A673 (cell line): ENCODE measurements around the gene MAGI1. TPM values are rescaled to one million over a fixed set of nuclear protein-coding genes. Genes with fewer than 3 reads are reported as not detected.

Experiments used
- BruUV-seq: library from RNA; stranded (reverse); fragments of 400-500 nt; replicated peaks from 2 replicates; lab custom pipeline; 2021; lab: Mats Ljungman, UMichigan
- CTCF ChIA-PET: fragments of 300-600 bp; sonication (Branson Sonifier 250); formaldehyde crosslinking; loops from one replicate; lab custom pipeline; 2022; ENCODE audit warnings: antibody characterized with exemption; lab: Charles Lee
- POLR2A ChIA-PET: fragments of 300-600 bp; sonication (Branson Sonifier 250); formaldehyde crosslinking; loops from one replicate; lab custom pipeline; 2022; ENCODE audit warnings: antibody characterized with exemption; ENCODE audit not compliant: low non-redundant PET; lab: Charles Lee
- DNase-seq: peaks from one replicate; pipeline ENCODE4 v3.0.0-alpha.2; 2015; ENCODE audit warnings: low spot score
- H3K27ac ChIP-seq: fragments of 200-600 bp; sonication (generic); 2 replicates; pipeline ENCODE4 v1.5.1; 2016; ENCODE audit warnings: mixed run types, low read depth, mild to moderate bottlenecking, mixed read lengths, antibody characterized with exemption, low read length; ENCODE audit not compliant: poor library complexity, severe bottlenecking
- H3K27me3 ChIP-seq: fragments of 200-600 bp; sonication (generic); replicated peaks from 2 replicates; pipeline ENCODE4 v1.6.1; 2017; ENCODE audit warnings: mixed run types, low read depth, mild to moderate bottlenecking, mixed read lengths, antibody characterized with exemption, low read length; ENCODE audit not compliant: insufficient read depth, poor library complexity
- H3K36me3 ChIP-seq: fragments of 200-600 bp; sonication (generic); 2 replicates; pipeline ENCODE4 v1.6.1; 2016; ENCODE audit warnings: mixed run types, mild to moderate bottlenecking, mixed read lengths, antibody characterized with exemption, low read length; ENCODE audit not compliant: insufficient read depth, poor library complexity, severe bottlenecking
- H3K4me1 ChIP-seq: fragments of 200-600 bp; sonication (generic); 2 replicates; pipeline ENCODE4 v1.6.1; 2017; ENCODE audit warnings: mixed run types, mild to moderate bottlenecking, mixed read lengths, antibody characterized with exemption, low read length; ENCODE audit not compliant: insufficient read depth, poor library complexity, severe bottlenecking
- H3K4me3 ChIP-seq: fragments of 200-600 bp; sonication (generic); 2 replicates; pipeline ENCODE4 v1.5.1; 2016; ENCODE audit warnings: low read depth, mixed run types, mild to moderate bottlenecking, mixed read lengths, low read length; ENCODE audit not compliant: poor library complexity, severe bottlenecking
- H3K9me3 ChIP-seq: fragments of 200-600 bp; sonication (generic); 2 replicates; pipeline ENCODE4 v1.6.1; 2016; ENCODE audit warnings: mixed run types, low read depth, mild to moderate bottlenecking, mixed read lengths, antibody characterized with exemption, low read length; ENCODE audit not compliant: poor library complexity, severe bottlenecking
- CTCF ChIP-seq: fragments of 300-800, 200-600 bp; sonication (generic); conservative IDR thresholded peaks from 2 replicates; pipeline ENCODE4 v1.5.1; 2017; ENCODE audit warnings: low read depth, mild to moderate bottlenecking, antibody characterized with exemption, low read length, moderate library complexity, mixed read lengths
- EZH2 ChIP-seq: fragments of 200-600 bp; sonication (generic); IDR thresholded peaks from 2 replicates; pipeline ENCODE4 v1.6.1; 2017; ENCODE audit warnings: borderline replicate concordance, low read depth, mild to moderate bottlenecking, mixed read lengths, antibody characterized with exemption, low read length; ENCODE audit not compliant: poor library complexity, severe bottlenecking
- intact Hi-C: fragments of 100-400 bp; cut with micrococcal nuclease; formaldehyde crosslinking; loops from one replicate; pipeline ENCODE4 v1.10.0; 2022; ENCODE audit not compliant: unreplicated experiment
- total RNA-seq: library from RNA; stranded (reverse); gene quantifications from 2 replicates; pipeline ENCODE4 v1.2.3, GENCODE V29; 2021

MAGI1 gene
- total RNA-seq, 1 experiment from 2014 or later = 30.5 TPM

GRCh38 chr3:65557899-65558564 is 480.7 kb downstream of the MAGI1 start:
- H3K4me1 ChIP-seq = peaks cover 14% of the 10 kb centered on the region
- intact Hi-C loops = no loop called here
- no peaks in the 10 kb centered on the region for H3K9me3 ChIP-seq
- CTCF ChIA-PET = no interaction called here
- no TSS peak for BruUV-seq
- POLR2A ChIA-PET = no interaction called here
- no peak for DNase-seq
- H3K27me3 ChIP-seq = no peaks in the 10 kb centered on the region
- H3K4me3 ChIP-seq = no peak overlapping the region
- no peak overlapping the region for H3K27ac ChIP-seq
- TF ChIP-seq EZH2 (no peak), CTCF (no peak)
- H3K36me3 ChIP-seq = no peaks in the 10 kb centered on the region

DNA sequence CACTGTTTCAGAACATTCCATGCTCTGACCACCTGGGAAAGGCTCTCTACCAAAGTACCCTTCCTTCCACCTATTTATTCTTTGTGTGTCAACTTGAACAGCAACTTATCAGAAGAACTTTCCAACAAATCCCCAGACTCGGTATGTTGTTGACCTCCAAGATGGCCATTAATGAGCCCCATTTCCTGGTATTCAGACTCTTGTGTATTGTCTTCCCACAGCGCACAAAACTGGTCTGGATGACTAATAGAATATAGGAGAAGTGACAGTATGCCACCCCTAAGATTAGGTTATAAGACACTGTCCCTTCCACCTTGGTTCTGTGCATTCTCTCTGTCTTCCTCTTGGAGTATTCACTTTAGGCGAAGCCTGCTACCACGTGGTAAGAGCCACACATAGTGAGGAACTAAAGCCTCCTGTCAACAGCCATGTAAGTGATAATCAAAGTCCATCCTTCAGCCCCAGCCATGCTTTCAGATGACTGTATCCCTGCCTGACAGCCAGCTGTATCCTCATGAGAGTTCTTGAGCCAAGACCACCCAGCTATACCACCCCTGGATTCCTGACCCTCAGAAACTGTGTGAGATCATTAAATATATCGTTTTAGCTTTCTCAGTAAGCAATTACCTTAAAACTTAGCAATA is 481.7 kb downstream of the MAGI1 start:
- H3K36me3 ChIP-seq = no peaks in the 10 kb centered on the region
- POLR2A ChIA-PET = no interaction called here
- TF ChIP-seq EZH2 (no peak), CTCF (no peak)
- no peaks in the 10 kb centered on the region for H3K27me3 ChIP-seq
- H3K9me3 ChIP-seq = no peaks in the 10 kb centered on the region
- no peak overlapping the region for H3K4me3 ChIP-seq
- H3K4me1 ChIP-seq = peaks cover 22% of the 10 kb centered on the region
- intact Hi-C loops = no loop called here
- no peak for DNase-seq
- no peak overlapping the region for H3K27ac ChIP-seq
- CTCF ChIA-PET = no interaction called here
- BruUV-seq = no TSS peak

- DNase-seq = no peak
- no peaks in the 10 kb centered on the region for H3K9me3 ChIP-seq
- CTCF ChIA-PET = interaction anchor here (0.7 kb wide), 1 partner anchor 416 kb away, joined by 6 read pairs; no protein-coding TSS in a partner anchor
- H3K4me3 ChIP-seq = no peak overlapping the region
- TF ChIP-seq EZH2 (no peak), CTCF (no peak)
- BruUV-seq = no TSS peak
- peaks cover 12% of the 10 kb centered on the region for H3K4me1 ChIP-seq
- no peak overlapping the region for H3K27ac ChIP-seq
- POLR2A ChIA-PET = no interaction called here
- no peaks in the 10 kb centered on the region for H3K27me3 ChIP-seq
- intact Hi-C loops = no loop called here
- H3K36me3 ChIP-seq = no peaks in the 10 kb centered on the region
Observed at GRCh38 chr3:65552434-65552833, 486.3 kb downstream of the MAGI1 start.
